ENCODE data around the gene AGO3.

- TF ChIP-seq SIN3A (IDR thresholded peaks at IDR 0.05; ENCODE audit: low read depth) (no peak), ZFX (IDR thresholded peaks at IDR 0.05) (no peak), SP1 (IDR thresholded peaks at IDR 0.05; ENCODE audit: low read depth) (no peak), POLR2AphosphoS5 (IDR thresholded peaks at IDR 0.05; ENCODE audit: low read depth, low read length) (no peak), EZH2phosphoT487 (IDR thresholded peaks at IDR 0.05; ENCODE audit: borderline replicate concordance) (no peak), CBX3 (IDR thresholded peaks at IDR 0.05; ENCODE audit: low read depth) (no peak), REST (IDR thresholded peaks at IDR 0.05; ENCODE audit: low read depth) (no peak)
- TF ChIP-seq, protein P1, sequence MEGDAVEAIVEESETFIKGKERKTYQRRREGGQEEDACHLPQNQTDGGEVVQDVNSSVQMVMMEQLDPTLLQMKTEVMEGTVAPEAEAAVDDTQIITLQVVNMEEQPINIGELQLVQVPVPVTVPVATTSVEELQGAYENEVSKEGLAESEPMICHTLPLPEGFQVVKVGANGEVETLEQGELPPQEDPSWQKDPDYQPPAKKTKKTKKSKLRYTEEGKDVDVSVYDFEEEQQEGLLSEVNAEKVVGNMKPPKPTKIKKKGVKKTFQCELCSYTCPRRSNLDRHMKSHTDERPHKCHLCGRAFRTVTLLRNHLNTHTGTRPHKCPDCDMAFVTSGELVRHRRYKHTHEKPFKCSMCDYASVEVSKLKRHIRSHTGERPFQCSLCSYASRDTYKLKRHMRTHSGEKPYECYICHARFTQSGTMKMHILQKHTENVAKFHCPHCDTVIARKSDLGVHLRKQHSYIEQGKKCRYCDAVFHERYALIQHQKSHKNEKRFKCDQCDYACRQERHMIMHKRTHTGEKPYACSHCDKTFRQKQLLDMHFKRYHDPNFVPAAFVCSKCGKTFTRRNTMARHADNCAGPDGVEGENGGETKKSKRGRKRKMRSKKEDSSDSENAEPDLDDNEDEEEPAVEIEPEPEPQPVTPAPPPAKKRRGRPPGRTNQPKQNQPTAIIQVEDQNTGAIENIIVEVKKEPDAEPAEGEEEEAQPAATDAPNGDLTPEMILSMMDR (IDR thresholded peaks at IDR 0.05 in 2 of 3, conservative IDR thresholded peaks at IDR 0.05 in 1 of 3; ENCODE audit: borderline replicate concordance in 1 of 3, insufficient read depth in 1 of 3, low read depth in 2 of 3, low read length in 2 of 3) = no peak
Measured at GRCh38 chr1:36109041-36109679, 178.3 kb downstream of the AGO3 start.

Measured in HCT116 (cell line).